ENCODE measurements around the gene LIPJ.

The LIPJ gene

GRCh38 chr10:88557256-88557655 lies 29.3 kb upstream of the LIPJ start:
- in situ Hi-C loops (cut with HindIII; ENCODE audit: low sequenced_read_pairs): no loop called here
- TF ChIP-seq, protein P1, sequence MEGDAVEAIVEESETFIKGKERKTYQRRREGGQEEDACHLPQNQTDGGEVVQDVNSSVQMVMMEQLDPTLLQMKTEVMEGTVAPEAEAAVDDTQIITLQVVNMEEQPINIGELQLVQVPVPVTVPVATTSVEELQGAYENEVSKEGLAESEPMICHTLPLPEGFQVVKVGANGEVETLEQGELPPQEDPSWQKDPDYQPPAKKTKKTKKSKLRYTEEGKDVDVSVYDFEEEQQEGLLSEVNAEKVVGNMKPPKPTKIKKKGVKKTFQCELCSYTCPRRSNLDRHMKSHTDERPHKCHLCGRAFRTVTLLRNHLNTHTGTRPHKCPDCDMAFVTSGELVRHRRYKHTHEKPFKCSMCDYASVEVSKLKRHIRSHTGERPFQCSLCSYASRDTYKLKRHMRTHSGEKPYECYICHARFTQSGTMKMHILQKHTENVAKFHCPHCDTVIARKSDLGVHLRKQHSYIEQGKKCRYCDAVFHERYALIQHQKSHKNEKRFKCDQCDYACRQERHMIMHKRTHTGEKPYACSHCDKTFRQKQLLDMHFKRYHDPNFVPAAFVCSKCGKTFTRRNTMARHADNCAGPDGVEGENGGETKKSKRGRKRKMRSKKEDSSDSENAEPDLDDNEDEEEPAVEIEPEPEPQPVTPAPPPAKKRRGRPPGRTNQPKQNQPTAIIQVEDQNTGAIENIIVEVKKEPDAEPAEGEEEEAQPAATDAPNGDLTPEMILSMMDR (IDR thresholded peaks at IDR 0.05; ENCODE audit: low read depth, low read length): no peak
- peak; percentile 28 for DNase-seq (ENCODE audit: low read depth, low spot score)
- H3K4me3 ChIP-seq (ENCODE audit: low read depth, low read length): no peak overlapping the region

DNA sequence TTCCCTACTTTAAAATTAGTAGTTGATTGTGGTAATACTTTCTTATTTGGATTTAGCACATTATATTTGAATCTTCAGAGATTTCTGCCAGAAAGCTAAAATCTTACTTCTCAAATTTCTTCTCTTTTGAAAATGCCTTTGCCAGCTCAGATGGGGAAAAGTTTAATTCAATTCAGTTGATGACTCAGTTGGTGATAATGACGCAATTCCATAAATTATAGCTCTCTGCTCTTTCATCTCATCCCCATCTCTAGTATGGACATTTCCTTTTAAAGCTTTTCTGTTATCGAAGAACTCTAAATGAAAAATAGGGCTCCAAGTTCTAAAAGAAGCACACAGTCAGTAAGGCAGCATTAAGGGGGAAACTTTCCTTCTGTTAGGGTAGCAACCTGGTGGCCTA lies 28.9 kb upstream of the LIPJ start:
- TF ChIP-seq, protein P1 (IDR thresholded peaks at IDR 0.05; ENCODE audit: low read depth, low read length): no peak
- peak; percentile 80 for DNase-seq (ENCODE audit: low read depth, low spot score)
- H3K4me3 ChIP-seq (ENCODE audit: low read depth, low read length): no peak overlapping the region
- in situ Hi-C loops (cut with HindIII; ENCODE audit: low sequenced_read_pairs): no loop called here

DNA sequence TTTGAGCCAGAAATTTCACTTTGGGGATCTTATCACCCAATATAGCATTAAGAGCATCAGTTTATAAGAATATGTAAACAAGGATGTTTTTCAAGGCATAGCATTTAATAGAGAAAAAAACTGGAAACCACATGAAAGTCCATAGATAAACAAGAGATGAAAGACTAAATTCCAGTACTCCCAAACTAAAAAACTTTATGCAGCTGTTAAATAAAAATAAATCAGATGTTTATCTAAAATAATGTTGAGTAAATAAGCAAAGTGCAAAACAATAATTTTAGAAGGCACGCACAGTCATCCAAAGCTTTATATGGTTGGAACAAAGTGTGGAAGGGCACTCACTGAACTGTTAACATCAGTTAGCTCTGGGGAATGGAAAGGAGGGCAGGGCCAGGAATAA lies 24.4 kb upstream of the LIPJ start:
- TF ChIP-seq, protein P1 (IDR thresholded peaks at IDR 0.05; ENCODE audit: low read depth, low read length): no peak
- in situ Hi-C loops (cut with HindIII; ENCODE audit: low sequenced_read_pairs): no loop called here
- H3K4me3 ChIP-seq (ENCODE audit: low read depth, low read length): no peak overlapping the region
- DNase-seq (ENCODE audit: low read depth, low spot score): no peak

- DNase-seq (ENCODE audit: low read depth, low spot score): peak; percentile 56
- in situ Hi-C loops (cut with HindIII; ENCODE audit: low sequenced_read_pairs): no loop called here
- no peak overlapping the region for H3K4me3 ChIP-seq (ENCODE audit: low read depth, low read length)
- TF ChIP-seq, protein P1 (IDR thresholded peaks at IDR 0.05; ENCODE audit: low read depth, low read length): peak; percentile 36
Observed at GRCh38 chr10:88565072-88565471, 21.5 kb upstream of the LIPJ start.

GRCh38 chr10:88582411-88582805 lies 4.2 kb upstream of the LIPJ start:
- peak overlapping the region; percentile 36 for H3K4me3 ChIP-seq (ENCODE audit: low read depth, low read length)
- DNase-seq (ENCODE audit: low read depth, low spot score): no peak
- in situ Hi-C loops (cut with HindIII; ENCODE audit: low sequenced_read_pairs): no loop called here
- TF ChIP-seq, protein P1 (IDR thresholded peaks at IDR 0.05; ENCODE audit: low read depth, low read length): no peak

DNA sequence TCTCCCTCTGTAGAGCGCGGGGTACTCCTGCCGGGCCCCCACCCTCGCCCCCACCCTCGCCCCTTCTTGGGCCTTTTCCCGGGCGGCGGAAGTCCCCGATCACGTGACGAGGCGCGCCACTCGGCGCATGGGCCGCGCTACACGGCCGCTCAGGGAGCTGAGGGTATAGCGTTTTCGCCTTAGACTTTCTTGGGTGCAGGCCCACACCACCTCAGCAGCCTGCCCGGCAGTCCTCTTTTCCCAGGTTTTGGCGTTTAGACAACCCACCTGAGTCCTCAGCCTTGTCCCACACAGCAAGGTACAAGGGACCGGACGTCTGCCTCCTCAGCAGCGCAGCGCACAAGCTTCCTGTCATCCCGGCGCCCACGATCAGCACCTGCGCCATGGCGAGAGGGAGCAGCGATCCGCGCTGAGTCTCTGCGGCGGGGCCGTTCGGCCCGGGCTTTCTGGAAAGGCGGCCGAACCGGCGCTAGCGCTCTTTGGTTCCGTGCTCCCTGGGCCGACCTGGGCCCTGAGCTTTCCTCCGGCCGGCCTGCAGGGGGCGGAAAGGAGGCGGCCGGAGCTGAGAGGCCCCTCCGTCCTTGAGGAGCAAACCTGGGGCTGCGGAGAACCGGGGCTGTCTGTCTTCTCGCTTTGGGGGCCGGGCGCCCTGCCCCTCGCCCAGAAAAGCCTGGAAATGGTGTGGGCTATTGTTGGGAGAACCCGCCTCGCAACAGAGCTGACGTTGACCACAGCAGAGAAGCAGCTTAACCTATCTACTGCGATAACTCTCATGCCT lies 3.6 kb upstream of the LIPJ start, which contains the start of gene RNLS:
Gene RNLS (minus strand): TSS at position 513 of the 778 bp plus-strand sequence.
- in situ Hi-C loops (cut with HindIII; ENCODE audit: low sequenced_read_pairs): no loop called here
- DNase-seq (ENCODE audit: low read depth, low spot score): peak; percentile 62

More for the DNA sequence above, 3.6 kb upstream of the LIPJ start, which contains the start of gene RNLS:
- TF ChIP-seq, protein P1 (IDR thresholded peaks at IDR 0.05; ENCODE audit: low read depth, low read length): peak; percentile 82
- H3K4me3 ChIP-seq (ENCODE audit: low read depth, low read length): peak within 1 kb of the TSS; percentile 36

Data from astrocyte of the spinal cord (primary cell).